Stomach (tissue), 4 donors: ENCODE measurements around the gene PRRG2.

Experiments used
- CTCF ChIP-seq, 7 experiments: fragments of 450-650 bp in 4 of 7; fragments of 200-600 bp in 3 of 7; sonication (generic) in 3 of 7; IDR thresholded peaks; one replicate each; pipeline ENCODE4 v1.5.1; 2016 to 2019; ENCODE audit warnings: antibody characterized with exemption in 7 of 7, control low read depth in 2 of 7, mild to moderate bottlenecking in 1 of 7
- POLR2A ChIP-seq, 4 donors: fragments of 450-650 bp; IDR thresholded peaks; one replicate each; pipeline ENCODE4 v1.6.1; 2016; ENCODE audit warnings: antibody characterized with exemption in 4 of 4, control low read depth in 2 of 4, mild to moderate bottlenecking in 1 of 4, moderate library complexity in 1 of 4

- TF ChIP-seq POLR2A (IDR thresholded peaks at IDR 0.05) (no peak), CTCF (IDR thresholded peaks at IDR 0.05) (no peak)
Measured at GRCh38 chr19:49556412-49557398, 24.4 kb upstream of the PRRG2 start.
